IMR-90 (cell line): Measurements from ENCODE around the gene GMEB1. TPM values are rescaled to one million over a fixed set of nuclear protein-coding genes. Genes with fewer than 3 reads are reported as not detected.

Source experiments
- ATAC-seq: fragments of 200-7000 bp; cut with Tn5 transposase; 2 replicates; pipeline ENCODE4 v1.9.1; 2020; ENCODE audit warnings: low read depth, mild to moderate bottlenecking, moderate library complexity
- BruUV-seq: library from RNA; stranded (reverse); fragments of 400-500 nt; replicated peaks from 2 replicates; lab custom pipeline; 2021; lab: Mats Ljungman, UMichigan
- CTCF ChIA-PET: fragments of 300-600 bp; formaldehyde crosslinking; extraction: SDS; loops from one replicate; lab custom pipeline; 2021; ENCODE audit warnings: antibody characterized with exemption; lab: Yijun Ruan, JAX
- POLR2A ChIA-PET: fragments of 300-600 bp; sonication (Branson Sonifier 250); formaldehyde crosslinking; loops from one replicate; lab custom pipeline; 2022; ENCODE audit warnings: antibody characterized with exemption; ENCODE audit not compliant: unreplicated experiment; lab: Charles Lee
- DNase-seq: peaks from one replicate; pipeline ENCODE4 v3.0.0; 2013
- H2AFZ ChIP-seq: replicated peaks from 2 replicates; pipeline ENCODE3; 2013; ENCODE audit warnings: low read length, mild to moderate bottlenecking; ENCODE audit not compliant: poor library complexity
- H2AK5ac ChIP-seq: 2 replicates; pipeline ENCODE4 v1.6.1; 2013; ENCODE audit warnings: low read depth, low read length, inconsistent platforms
- H2AK9ac ChIP-seq: replicated peaks from 2 replicates; pipeline ENCODE3; 2013; ENCODE audit warnings: mild to moderate bottlenecking, low read depth, low read length, moderate library complexity; ENCODE audit not compliant: poor library complexity
- H2BK120ac ChIP-seq: 2 replicates; pipeline ENCODE4 v1.6.1; 2013; ENCODE audit warnings: low read depth, low read length, inconsistent platforms
- H2BK15ac ChIP-seq: 3 replicates; pipeline ENCODE4 v1.6.1; 2013; ENCODE audit warnings: low read depth, low read length, inconsistent platforms
- H2BK20ac ChIP-seq: 2 replicates; pipeline ENCODE4 v1.6.1; 2013; ENCODE audit warnings: low read depth, mild to moderate bottlenecking, inconsistent platforms, low read length, moderate library complexity
- H2BK5ac ChIP-seq: 2 replicates; pipeline ENCODE4 v1.6.1; 2013; ENCODE audit warnings: mild to moderate bottlenecking, low read depth, low read length, inconsistent platforms; ENCODE audit not compliant: poor library complexity, severe bottlenecking
- H3K14ac ChIP-seq: replicated peaks from 2 replicates; pipeline ENCODE4 v1.6.1; 2013; ENCODE audit warnings: low read depth, low read length, inconsistent platforms
- H3K18ac ChIP-seq: 2 replicates; pipeline ENCODE4 v1.6.1; 2013; ENCODE audit warnings: low read depth, low read length, control low read depth
- H3K23ac ChIP-seq: 2 replicates; pipeline ENCODE4 v1.6.1; 2013; ENCODE audit warnings: low read depth, low read length, inconsistent platforms
- H3K27ac ChIP-seq: 2 replicates; pipeline ENCODE4 v1.5.1; 2013; ENCODE audit warnings: mild to moderate bottlenecking, control low read depth, low read length; ENCODE audit not compliant: insufficient read depth
- H3K27me3 ChIP-seq: 2 replicates; pipeline ENCODE4 v1.6.1; 2013; ENCODE audit warnings: low read length; ENCODE audit not compliant: control insufficient read depth, insufficient read depth
- H3K36me3 ChIP-seq: 2 replicates; pipeline ENCODE4 v1.6.1; 2013; ENCODE audit warnings: low read length, mixed read lengths; ENCODE audit not compliant: control insufficient read depth, insufficient read depth
- H3K4ac ChIP-seq: 2 replicates; pipeline ENCODE4 v1.6.1; 2013; ENCODE audit warnings: low read depth, low read length, inconsistent platforms
- H3K4me1 ChIP-seq: 2 replicates; pipeline ENCODE4 v1.6.1; 2013; ENCODE audit warnings: low read length, mixed read lengths; ENCODE audit not compliant: control insufficient read depth, insufficient read depth
- H3K4me2 ChIP-seq: 2 replicates; pipeline ENCODE4 v1.6.1; 2013; ENCODE audit warnings: low read depth, mild to moderate bottlenecking, control low read depth, low read length, moderate library complexity
- H3K4me3 ChIP-seq: 2 replicates; pipeline ENCODE4 v1.5.1; 2013; ENCODE audit warnings: low read depth, mild to moderate bottlenecking, control low read depth, low read length, moderate library complexity; ENCODE audit not compliant: insufficient read depth
- H3K56ac ChIP-seq: 2 replicates; pipeline ENCODE4 v1.6.1; 2013; ENCODE audit warnings: low read length, inconsistent platforms; ENCODE audit not compliant: insufficient read depth; ENCODE audit errors: extremely low read depth
- H3K79me1 ChIP-seq, 2 experiments: 2 replicates each; pipeline ENCODE4 v1.6.1; 2013; ENCODE audit warnings: low read length in 2 of 2, inconsistent platforms in 1 of 2, low read depth in 1 of 2
- H3K9ac ChIP-seq: 2 replicates; pipeline ENCODE4 v1.6.1; 2013; ENCODE audit warnings: low read depth, low read length, control low read depth
- H3K9me1 ChIP-seq: 2 replicates; pipeline ENCODE4 v1.6.1; 2013; ENCODE audit warnings: low read length, inconsistent platforms; ENCODE audit not compliant: insufficient read depth
- H3K9me3 ChIP-seq: 2 replicates; pipeline ENCODE4 v1.6.1; 2013; ENCODE audit warnings: low read length; ENCODE audit not compliant: control insufficient read depth, insufficient read depth
- H4K20me1 ChIP-seq: 2 replicates; pipeline ENCODE4 v1.6.1; 2013; ENCODE audit warnings: low read length, inconsistent platforms; ENCODE audit not compliant: insufficient read depth
- H4K5ac ChIP-seq: 2 replicates; pipeline ENCODE4 v1.6.1; 2013; ENCODE audit warnings: mild to moderate bottlenecking, low read depth, low read length, control low read depth
- H4K8ac ChIP-seq, 2 experiments: 2 replicates each; pipeline ENCODE4 v1.6.1; 2013; ENCODE audit warnings: low read depth in 2 of 2, low read length in 2 of 2, control low read depth in 1 of 2, inconsistent platforms in 1 of 2
- H4K91ac ChIP-seq: 2 replicates; pipeline ENCODE4 v1.6.1; 2013; ENCODE audit warnings: low read depth, low read length, inconsistent platforms; ENCODE audit not compliant: insufficient read depth
- CEBPB ChIP-seq: IDR thresholded peaks from 2 replicates; pipeline ENCODE4 v1.6.1; 2012; ENCODE audit warnings: low read depth, low read length, improper control_type of control experiment
- CHD1 ChIP-seq: IDR thresholded peaks from 2 replicates; pipeline ENCODE4 v1.6.1; 2012; ENCODE audit warnings: low read depth, low read length, improper control_type of control experiment
- ELK1 ChIP-seq: fragments of 150-350 bp; IDR thresholded peaks from 2 replicates; pipeline ENCODE4 v1.6.1; 2016; ENCODE audit warnings: low read depth, mild to moderate bottlenecking, low read length, moderate library complexity, borderline replicate concordance
- FOS ChIP-seq: fragments of 150-350 bp; IDR thresholded peaks from 2 replicates; pipeline ENCODE4 v1.6.1; 2016; ENCODE audit warnings: low read depth, low read length
- MAFK ChIP-seq: IDR thresholded peaks from 2 replicates; pipeline ENCODE4 v1.6.1; 2012; ENCODE audit warnings: low read depth, low read length, improper control_type of control experiment
- MAZ ChIP-seq: IDR thresholded peaks from 2 replicates; pipeline ENCODE4 v1.6.1; 2012; ENCODE audit warnings: low read depth, mild to moderate bottlenecking, low read length, improper control_type of control experiment, moderate library complexity, borderline replicate concordance
- MXI1 ChIP-seq: IDR thresholded peaks from 2 replicates; pipeline ENCODE4 v1.6.1; 2012; ENCODE audit warnings: low read depth, mild to moderate bottlenecking, low read length, moderate library complexity, borderline replicate concordance
- NFE2L2 ChIP-seq: fragments of 150-350 bp; IDR thresholded peaks from 2 replicates; pipeline ENCODE4 v1.6.1; 2016; ENCODE audit warnings: low read depth, mild to moderate bottlenecking, low read length
- POLR2A ChIP-seq: IDR thresholded peaks from 2 replicates; pipeline ENCODE4 v1.6.1; 2012; ENCODE audit warnings: mild to moderate bottlenecking, low read depth, low read length
- RCOR1 ChIP-seq: IDR thresholded peaks from 2 replicates; pipeline ENCODE4 v1.6.1; 2012; ENCODE audit warnings: mild to moderate bottlenecking, low read length, improper control_type of control experiment; ENCODE audit not compliant: insufficient replicate concordance
- RFX5 ChIP-seq: IDR thresholded peaks from 2 replicates; pipeline ENCODE4 v1.8.0; 2012; ENCODE audit warnings: low read depth, mild to moderate bottlenecking, low read length, moderate library complexity
- SMC3 ChIP-seq: fragments of 150-350 bp; IDR thresholded peaks from 2 replicates; pipeline ENCODE4 v1.6.1; 2016; ENCODE audit warnings: low read depth, mild to moderate bottlenecking, antibody characterized with exemption, low read length, moderate library complexity
- WGBS, 2 experiments: methylation state at CpG; one replicate each; pipeline versions ENCODE4 v1.1.5 to v1.1.7; 2013; ENCODE audit warnings: missing lambda C conversion rate in 2 of 2; ENCODE audit not compliant: insufficient read length in 1 of 2; ENCODE audit errors: extremely low coverage in 2 of 2; 5-methylcytosine and 5-hydroxymethylcytosine counted together
- dilution Hi-C: fragments of 300-500 bp; cut with HindIII; formaldehyde crosslinking; loops from one replicate; pipeline ENCODE4 v1.14.3; 2018; ENCODE audit warnings: low sequenced_read_pairs; ENCODE audit not compliant: unreplicated experiment
- in situ Hi-C: fragments of 300-500 bp; cut with MboI; formaldehyde crosslinking; loops from 3 replicates; pipeline ENCODE4 v1.14.3; 2019; ENCODE audit warnings: low sequenced_read_pairs, inconsistent platforms, mixed read lengths
- intact Hi-C: fragments of 100-400 bp; cut with micrococcal nuclease; formaldehyde crosslinking; loops from 2 replicates; pipeline ENCODE4 v1.10.0; 2022
- polyA plus RNA-seq, 3 experiments: library from polyadenylated mRNA; depleted of rRNA; stranded (reverse); fragments of >200 nt; gene quantifications; 2 replicates each; pipeline ENCODE4 v1.2.3, GENCODE V29; 2012; ENCODE audit warnings: low replicate concordance in 1 of 3
- total RNA-seq: library from RNA; depleted of rRNA; stranded (reverse); fragments of >200 nt; gene quantifications from 2 replicates; pipeline ENCODE4 v1.2.3, GENCODE V29; 2012
- TF ChIP-seq, protein P1 (sequence below): conservative IDR thresholded peaks from 2 replicates; pipeline ENCODE4 v1.5.1; 2012; ENCODE audit warnings: mild to moderate bottlenecking, low read depth, low read length, improper control_type of control experiment

GMEB1 gene
- total and polyA plus RNA-seq, 2 of the 4 experiments (the other 2 are of a cell fraction) = 7.1 to 7.9 TPM

GRCh38 chr1:28656335-28656734, 12.2 kb upstream of the GMEB1 start:
- no peak overlapping the region for H3K18ac ChIP-seq
- no peak for ATAC-seq
- H3K56ac ChIP-seq = no peak overlapping the region
- H3K23ac ChIP-seq = no peak overlapping the region
- H2BK120ac ChIP-seq = no peak overlapping the region
- in situ Hi-C loops (no loop called here), intact Hi-C loops (no loop called here), dilution Hi-C loops (no loop called here)
- no peak overlapping the region for H2AK9ac ChIP-seq
- H3K4me3 ChIP-seq = no peak overlapping the region
- ChIA-PET CTCF (no interaction called here), POLR2A (no interaction called here)
- H3K14ac ChIP-seq = no peak overlapping the region
- H2AK5ac ChIP-seq = no peak overlapping the region
- no peaks in the 10 kb centered on the region for H3K79me1 ChIP-seq
- H3K9ac ChIP-seq = no peak overlapping the region
- no peak overlapping the region for H4K91ac ChIP-seq
- H2BK20ac ChIP-seq = no peak overlapping the region
- no peak overlapping the region for H2BK5ac ChIP-seq
- no peak for DNase-seq
- no peak overlapping the region for H2AFZ ChIP-seq
- 55% methylated on average over 2 of the region's 6 CpGs; no CpG with 5 or more reads in 1 of the 2 experiments for WGBS, 2 experiments
- no peaks in the 10 kb centered on the region for H3K4me1 ChIP-seq
- H4K20me1 ChIP-seq = no peaks in the 10 kb centered on the region
- no TSS peak for BruUV-seq
- no peaks in the 10 kb centered on the region for H3K27me3 ChIP-seq
- TF ChIP-seq CHD1 (no peak), RCOR1 (no peak), NFE2L2 (no peak), MAZ (no peak), ELK1 (no peak), MXI1 (no peak), MAFK (no peak), CEBPB (no peak), RFX5 (no peak), FOS (no peak), SMC3 (no peak), POLR2A (no peak)
- TF ChIP-seq, protein P1, sequence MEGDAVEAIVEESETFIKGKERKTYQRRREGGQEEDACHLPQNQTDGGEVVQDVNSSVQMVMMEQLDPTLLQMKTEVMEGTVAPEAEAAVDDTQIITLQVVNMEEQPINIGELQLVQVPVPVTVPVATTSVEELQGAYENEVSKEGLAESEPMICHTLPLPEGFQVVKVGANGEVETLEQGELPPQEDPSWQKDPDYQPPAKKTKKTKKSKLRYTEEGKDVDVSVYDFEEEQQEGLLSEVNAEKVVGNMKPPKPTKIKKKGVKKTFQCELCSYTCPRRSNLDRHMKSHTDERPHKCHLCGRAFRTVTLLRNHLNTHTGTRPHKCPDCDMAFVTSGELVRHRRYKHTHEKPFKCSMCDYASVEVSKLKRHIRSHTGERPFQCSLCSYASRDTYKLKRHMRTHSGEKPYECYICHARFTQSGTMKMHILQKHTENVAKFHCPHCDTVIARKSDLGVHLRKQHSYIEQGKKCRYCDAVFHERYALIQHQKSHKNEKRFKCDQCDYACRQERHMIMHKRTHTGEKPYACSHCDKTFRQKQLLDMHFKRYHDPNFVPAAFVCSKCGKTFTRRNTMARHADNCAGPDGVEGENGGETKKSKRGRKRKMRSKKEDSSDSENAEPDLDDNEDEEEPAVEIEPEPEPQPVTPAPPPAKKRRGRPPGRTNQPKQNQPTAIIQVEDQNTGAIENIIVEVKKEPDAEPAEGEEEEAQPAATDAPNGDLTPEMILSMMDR = no peak
- H3K36me3 ChIP-seq = no peaks in the 10 kb centered on the region
- H3K27ac ChIP-seq = no peak overlapping the region
- no peaks in the 10 kb centered on the region for H3K9me3 ChIP-seq
- H4K5ac ChIP-seq = no peak overlapping the region
- no peak overlapping the region for H4K8ac ChIP-seq
- H3K9me1 ChIP-seq = no peaks in the 10 kb centered on the region
- H2BK15ac ChIP-seq = no peak overlapping the region
- H3K4me2 ChIP-seq = no peak overlapping the region
- H3K4ac ChIP-seq = no peak overlapping the region
